CD4-positive, alpha-beta T cell treated with Interleukin-15 for 4 hours (primary cell): Measurements from ENCODE around the gene TIMP3.

Experiments
- DNase-seq: peaks from one replicate; pipeline ENCODE4 v3.0.0-alpha.2; 2020; ENCODE audit warnings: low spot score

The TIMP3 gene

GRCh38 chr22:32882774-32883530 is 81.4 kb downstream of the TIMP3 start:
- no peak for DNase-seq

DNA sequence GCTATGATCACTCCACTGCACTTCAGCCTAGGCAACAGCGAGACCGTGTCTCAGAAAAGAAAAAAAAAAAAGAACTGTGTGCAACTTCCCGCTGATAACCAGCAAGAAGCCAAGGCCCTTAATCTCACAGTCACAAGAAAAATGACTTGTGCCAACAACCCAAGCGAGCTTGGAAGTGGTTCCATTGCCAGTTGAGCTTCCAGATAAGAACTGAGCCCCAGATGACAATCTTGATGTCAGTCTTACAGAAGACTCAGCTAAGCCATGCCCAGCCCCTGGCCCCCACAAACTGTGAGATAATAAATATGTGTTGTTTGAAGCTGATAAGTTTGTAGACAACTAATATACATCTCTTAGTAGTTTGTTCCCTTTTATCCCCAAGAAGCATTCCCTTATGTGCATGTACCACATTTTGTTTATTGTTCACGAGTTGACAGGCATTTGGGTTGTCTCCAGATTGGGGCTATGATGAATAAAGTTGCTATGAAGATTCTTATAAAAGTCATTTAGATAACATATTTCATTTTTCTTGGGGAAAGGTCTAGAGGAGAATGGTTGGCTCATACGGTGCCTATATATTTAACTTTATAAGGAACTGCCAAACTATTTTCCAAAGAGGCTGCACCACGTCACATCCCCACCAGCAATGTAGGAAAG is 85.9 kb downstream of the TIMP3 start:
- DNase-seq: no peak

DNA sequence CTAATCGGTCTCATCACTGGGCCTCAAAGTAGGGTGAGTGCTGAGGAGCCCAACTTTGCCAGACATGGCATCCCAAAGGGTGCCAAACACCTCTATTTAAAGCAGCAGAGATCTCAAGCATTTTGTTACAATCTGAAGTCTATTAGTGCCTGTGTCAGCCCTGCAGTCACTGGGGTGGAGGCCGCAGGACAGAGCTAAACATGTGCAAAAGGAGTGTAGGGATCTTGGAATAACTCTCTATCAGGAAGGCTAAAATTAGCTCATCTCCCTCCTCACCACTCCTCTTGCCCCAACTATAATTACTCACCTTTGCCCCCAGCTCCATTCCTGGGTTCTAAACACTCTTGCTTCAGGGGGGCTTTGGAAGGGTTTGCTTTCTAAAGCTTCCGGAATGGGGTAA is 87.5 kb downstream of the TIMP3 start:
- no peak for DNase-seq

DNA sequence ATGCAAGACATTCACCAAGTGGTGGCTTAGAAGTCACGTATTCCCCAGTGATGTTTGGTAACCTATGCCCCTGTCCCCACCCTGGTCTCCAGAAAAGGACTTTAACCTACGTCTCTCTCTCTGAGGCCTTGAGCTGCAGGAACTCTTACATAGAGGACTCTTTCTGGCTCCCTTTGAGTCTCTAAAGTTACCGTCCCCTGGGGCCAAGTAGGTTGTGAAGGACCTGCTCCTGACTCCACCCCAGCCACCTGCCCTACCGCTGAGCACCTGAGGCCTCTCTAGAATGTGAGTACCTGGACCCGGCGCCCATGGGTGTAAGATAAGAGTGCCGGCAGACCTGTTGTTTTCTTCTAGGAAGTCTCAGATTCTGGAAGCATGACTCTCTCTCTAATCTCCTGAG is 95.4 kb downstream of the TIMP3 start:
- no peak for DNase-seq

DNA sequence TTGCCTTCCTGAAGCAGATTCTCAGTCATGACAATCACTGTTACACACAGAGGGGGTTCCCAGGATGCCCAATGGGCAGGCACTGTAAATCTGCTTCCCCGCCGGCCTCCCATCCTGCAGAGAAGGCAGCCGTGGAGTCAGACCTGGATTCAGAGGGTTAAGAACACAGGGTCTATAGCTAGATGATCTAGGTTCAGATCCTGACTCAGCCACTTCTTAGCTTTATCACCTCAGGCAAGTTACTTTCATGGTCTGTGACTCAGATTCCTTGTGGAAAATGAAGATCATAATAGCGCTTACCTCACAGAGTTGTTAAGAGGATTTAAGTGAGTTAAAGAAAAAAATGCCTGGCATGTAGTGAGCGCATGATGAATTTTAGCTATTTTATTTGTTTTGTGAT is 95.9 kb downstream of the TIMP3 start:
- no peak for DNase-seq

DNA sequence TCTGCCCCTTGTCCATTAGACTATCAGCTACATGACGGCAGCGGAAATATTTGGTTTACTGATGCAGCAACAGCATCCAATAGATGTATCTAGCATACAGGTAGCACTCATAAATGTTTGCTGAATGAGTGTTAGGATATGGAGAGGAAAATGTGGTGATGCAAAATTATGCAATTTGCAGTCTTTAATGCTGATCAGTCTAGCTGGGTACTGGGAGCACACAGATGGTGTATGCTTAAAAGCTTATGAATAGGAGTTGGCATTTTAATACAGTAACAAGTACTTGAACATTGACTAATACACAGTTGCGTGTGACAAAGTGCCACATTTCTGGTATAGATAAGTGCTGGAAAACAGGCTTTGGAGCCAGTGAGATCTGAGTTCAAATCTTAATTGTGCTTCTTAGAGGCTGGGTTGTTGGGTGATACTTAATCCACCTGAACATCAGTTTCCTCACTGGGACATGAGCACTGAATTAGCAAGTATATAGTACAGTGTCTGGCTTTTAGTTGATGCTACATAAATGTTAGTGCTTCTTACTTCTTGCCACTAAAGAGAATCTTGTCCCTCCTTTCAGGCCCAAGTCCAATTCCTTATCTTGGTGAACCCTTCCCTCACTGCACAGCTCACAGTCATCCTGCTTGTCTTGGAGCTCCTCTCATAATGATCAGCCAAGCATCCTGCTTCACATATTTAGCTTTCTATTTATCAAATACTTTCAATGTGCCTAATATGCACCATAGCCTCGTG is 99.6 kb downstream of the TIMP3 start:
- DNase-seq: no peak

GRCh38 chr22:32901925-32902324 is 100.4 kb downstream of the TIMP3 start:
- no peak for DNase-seq

DNA sequence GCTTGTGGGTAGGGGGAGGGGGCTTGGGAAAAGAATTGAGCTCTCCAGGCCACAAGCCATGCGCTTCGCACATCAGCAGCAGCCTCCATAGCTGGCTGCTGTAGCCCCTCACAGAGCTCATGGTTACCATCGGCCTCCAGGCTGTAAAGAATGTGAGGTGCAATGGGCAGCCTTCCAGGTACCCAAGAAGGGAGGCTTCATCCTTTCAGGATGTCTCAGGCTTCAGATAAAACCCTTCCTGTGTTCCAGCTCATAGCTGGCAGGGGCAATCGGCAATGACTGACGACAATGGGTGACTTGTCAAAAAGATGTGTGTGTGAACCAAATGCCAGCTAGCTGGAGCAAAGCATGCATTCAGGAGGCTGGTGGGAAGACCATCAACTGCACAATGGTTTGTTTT is 102.0 kb downstream of the TIMP3 start:
- no peak for DNase-seq

DNA sequence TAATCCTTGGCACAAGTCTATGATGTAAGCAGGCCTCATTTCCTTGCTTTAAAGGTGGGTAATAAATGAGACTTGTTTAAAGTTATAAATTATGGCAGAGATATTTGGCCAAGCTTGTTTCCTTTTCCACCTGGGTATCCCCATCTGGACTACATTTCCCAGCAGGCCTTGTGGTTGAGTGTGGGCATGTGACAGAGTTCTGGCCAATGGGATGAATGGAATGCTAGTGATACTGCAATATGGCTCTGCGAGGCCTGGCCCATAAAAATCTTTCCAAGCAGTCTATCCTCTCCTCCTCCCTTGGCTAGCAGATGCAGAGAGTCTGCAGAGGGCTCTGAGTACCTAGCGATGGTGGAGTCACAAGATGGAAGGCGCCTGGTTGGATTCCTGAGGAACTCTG is 102.5 kb downstream of the TIMP3 start:
- DNase-seq: no peak

DNA sequence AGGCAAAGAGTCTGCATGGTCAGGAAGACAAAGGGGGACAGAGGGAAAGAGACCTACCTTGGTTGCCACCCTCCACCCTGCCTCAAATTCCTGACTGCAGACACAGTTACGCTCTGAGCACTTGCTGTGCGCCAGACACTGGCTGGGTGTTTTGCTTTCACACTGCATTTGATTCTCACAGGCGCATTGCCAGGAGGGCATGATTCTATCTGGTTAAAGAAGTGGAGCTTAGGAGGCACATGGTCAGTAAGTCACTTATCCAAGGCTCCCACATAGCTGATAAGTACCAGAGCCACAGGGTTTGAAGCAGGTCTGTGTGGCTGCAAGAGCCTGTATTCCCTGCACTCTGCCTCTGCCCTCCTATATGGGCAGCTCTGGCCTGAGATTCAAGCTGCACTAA is 103.9 kb downstream of the TIMP3 start:
- no peak for DNase-seq

DNA sequence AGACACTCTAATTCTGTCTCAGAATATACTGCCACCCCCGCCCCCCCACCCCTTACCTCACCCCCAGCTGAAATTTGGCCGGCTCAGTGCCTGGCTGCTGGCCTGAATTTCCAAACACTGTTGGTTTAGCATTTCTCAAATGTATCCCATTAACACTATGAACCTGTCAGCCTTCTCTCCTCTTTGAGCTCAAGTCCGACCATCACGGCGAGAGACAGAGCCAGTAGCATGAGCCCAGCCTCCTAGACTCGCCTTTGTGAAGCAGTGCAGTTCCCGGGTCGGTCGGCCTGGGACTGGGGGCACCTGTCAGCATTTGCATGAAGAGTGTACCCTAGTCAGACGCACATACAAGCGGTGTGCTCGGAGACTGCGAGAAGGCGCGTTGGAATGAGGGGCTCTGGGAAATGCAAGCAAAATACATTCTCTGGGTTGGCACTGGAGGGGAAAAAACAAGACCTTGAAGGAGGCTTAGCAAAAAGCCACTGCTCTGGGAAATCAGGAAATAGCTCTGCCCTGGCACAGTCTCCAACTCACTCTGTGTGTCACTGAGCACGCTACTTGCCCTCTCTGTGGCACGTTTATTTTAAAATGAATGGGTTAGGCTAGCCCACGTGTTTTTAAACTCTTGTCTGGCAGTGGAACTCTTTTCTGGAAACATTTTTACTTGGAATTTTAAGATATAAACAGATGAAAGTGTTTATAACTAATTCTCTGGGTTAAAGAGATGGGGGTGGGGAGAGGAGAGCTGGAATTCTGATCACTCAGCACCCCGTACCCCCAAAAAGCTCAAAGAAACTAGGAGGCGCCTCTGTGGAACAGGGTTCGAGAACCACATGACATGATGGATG is 108.3 kb downstream of the TIMP3 start:
- DNase-seq: no peak

- DNase-seq: no peak
Measured at GRCh38 chr22:32910429-32910772, 108.9 kb downstream of the TIMP3 start.

DNA sequence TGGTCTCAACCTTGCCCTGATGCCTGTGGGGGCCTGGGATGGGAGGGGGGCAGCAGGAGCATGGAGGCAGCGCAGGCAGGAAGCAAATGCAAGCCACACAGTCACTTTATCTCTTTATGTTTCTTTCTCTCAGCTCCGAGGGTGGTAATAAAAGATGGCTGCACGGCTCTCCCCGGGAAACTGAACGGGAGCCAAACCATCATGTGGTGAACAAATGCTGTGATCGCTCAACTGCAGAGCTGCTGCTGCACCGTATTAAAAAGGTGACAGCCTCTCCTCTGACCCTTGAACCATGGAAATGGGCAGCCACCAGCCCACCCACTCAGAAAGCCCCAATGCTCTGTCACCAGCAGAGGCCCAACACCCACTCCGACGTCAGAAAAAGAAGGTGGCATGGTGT is 110.0 kb downstream of the TIMP3 start:
- no peak for DNase-seq
